GM18861 (cell line): ENCODE data around the gene POLR2I.
"Not testable (repeated sequence)": the region's sequence is repeated elsewhere in the genome, so short reads cannot be mapped to it uniquely, and the experiment has no call there.

Source experiments
- ATAC-seq: cut with Tn5 transposase; IDR thresholded peaks from one replicate; pipeline ENCODE4 v1.9.1; 2021; ENCODE audit not compliant: unreplicated experiment

The POLR2I gene

DNA sequence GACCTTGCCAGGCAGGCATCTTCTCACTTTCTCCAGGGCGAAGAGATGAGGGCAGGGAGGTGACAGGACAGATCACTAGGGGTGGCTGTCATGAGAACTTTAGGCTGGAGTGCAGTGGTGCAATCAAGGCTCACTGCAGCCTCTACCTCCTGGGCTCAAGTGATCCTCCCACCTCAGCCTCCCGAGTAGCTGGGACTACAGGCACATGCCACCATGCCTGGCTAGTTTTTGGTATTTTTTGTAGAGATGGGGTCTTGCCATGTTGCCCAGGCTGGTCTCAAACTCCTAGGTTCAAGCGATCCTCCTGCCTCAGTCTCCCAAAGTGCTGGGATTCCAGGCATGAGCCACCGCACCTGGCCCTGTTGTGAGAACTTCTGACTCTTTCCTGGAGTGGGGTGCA, 20.2 kb upstream of the POLR2I start:
- ATAC-seq = not testable (repeated sequence)

GRCh38 chr19:36131221-36131620, 16.5 kb upstream of the POLR2I start:
- not testable (repeated sequence) for ATAC-seq

- ATAC-seq = no peak
These were observed 13.7 kb upstream of the POLR2I start for GRCh38 chr19:36128392-36128736.

- ATAC-seq = no peak
These were observed 10.9 kb upstream of the POLR2I start for GRCh38 chr19:36125557-36125956.

- ATAC-seq = no peak
These were observed 6.9 kb upstream of the POLR2I start for GRCh38 chr19:36121486-36122124.

DNA sequence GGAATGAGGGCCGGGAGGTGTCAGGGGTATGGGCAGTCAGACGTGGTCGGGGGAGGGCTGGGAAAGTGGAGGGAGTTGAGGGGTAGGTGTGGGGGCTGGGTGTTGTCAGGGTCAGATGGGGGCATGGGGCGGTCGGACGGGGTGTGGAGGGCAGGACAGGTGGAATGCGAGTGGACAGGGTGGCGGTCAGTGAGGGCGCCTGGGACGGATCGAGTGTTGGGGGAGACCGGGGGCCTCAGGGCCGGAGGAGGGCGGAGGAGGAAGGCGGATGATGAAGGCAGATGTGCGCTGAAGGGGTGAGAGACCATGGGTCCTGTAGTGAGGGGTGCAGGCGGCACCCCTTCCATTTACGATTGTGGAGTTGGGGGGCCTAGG, 6.3 kb upstream of the POLR2I start:
- ATAC-seq = no peak

DNA sequence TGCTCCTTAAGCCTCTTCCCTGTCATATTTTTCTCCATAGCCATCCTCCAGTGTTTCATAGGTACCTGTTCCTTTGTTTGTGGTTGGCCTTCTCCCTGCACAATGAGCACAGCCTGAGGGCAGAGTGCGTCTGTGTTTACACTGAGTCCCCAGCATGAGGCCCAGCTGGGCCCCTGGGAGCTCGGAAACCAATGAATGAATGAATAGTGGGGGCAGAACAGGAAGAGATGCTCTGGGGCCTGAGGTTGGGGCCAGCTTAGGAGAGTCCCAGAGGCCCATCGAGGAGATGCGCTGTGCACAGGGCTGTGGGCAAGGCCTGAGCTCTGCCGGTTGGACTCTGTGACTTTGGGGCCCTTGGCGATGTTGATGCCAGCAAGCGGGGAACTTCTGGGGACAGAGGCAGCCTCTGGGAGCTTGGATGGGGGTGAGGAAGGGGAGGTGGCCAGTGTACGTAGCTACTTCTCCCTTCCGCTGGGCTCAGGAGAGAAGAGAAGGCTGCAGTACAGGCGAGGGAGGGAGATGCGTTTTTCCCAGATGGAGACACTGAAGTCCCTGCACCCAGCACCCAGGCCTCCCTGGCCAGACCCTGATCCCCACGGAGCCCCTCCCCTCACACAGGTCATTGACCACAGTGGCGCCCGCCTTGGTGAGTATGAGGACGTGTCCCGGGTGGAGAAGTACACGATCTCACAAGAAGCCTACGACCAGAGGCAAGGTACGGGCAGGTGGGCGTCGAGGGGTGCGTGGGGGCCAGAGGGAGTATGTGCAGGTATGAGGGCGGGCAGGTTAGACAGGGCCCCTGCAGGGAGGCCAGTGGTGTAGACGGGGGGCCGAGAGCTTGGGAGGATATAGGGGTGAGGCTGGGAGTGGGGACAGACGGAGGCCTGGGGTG, 5.7 kb upstream of the POLR2I start:
- ATAC-seq = no peak

DNA sequence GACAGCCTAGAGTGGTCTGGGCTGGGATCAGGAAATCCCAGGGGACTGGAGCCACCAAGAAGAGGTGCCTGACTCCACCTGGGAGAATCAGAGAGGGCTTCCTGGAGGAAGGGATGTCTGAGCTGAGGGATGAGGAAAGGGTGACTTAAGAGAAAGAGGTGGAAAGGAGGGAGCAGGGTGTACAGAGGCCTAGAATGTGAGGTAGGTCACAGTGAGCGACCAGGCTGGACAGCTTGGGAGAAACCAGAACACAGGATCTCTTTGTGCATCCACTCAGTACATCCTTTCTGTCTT, 1.6 kb upstream of the POLR2I start:
- no peak for ATAC-seq

- ATAC-seq = no peak
These were observed 1.0 kb upstream of the POLR2I start, which contains the start of gene TBCB for GRCh38 chr19:36115453-36116343. Gene TBCB (plus strand): TSS chr19:36115468. CDS start chr19:36115561, 93 bp downstream.

GRCh38 chr19:36113894-36114720, 568 bp downstream of the POLR2I start:
- ATAC-seq = no peak

GRCh38 chr19:36113425-36113824, 1.2 kb downstream of the POLR2I start:
- no peak for ATAC-seq

DNA sequence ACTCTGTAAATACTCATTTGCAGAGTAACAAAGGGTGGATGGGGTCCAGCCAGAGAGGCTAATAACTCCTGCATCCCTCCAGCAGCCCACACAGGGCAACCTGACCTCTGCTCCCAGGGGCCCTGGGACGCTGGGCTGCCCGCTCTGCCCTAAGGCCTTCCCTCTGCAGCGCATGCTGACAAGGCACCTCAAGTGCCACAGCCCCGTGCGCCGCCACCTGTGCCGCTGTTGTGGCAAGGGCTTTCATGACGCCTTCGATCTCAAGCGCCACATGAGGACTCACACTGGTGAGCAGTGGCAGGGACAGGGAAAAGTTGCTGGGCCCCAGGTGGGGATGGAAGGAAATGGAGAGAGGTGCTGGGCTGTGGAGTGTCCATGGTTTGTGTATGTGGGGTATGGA, 2.0 kb downstream of the POLR2I start:
- no peak for ATAC-seq

DNA sequence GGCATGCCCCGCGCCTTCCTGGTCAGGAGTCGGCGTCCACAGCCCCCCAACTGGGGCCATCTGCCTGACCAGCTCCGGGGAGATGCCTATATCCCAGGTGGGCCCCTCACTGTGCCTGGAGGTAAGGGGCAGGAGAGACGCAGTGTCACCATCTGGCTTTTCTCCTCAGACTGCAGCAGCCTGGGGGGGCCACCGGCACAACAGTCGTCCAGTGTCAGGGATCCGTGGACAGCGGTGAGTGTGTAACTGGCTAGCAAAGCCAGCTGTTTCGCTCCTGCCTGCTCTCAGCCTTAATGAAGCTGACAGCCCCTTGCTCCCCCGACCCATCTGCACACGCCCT, 3.5 kb downstream of the POLR2I start:
- ATAC-seq = no peak

- no peak for ATAC-seq
These were observed 4.0 kb downstream of the POLR2I start, which contains the start of gene OVOL3 for GRCh38 chr19:36110487-36111199. Gene OVOL3 (plus strand): TSS chr19:36111143. CDS start chr19:36111203, 60 bp downstream.

GRCh38 chr19:36108684-36109083, 6.0 kb downstream of the POLR2I start:
- ATAC-seq = no peak

- no peak for ATAC-seq
These were observed 7.7 kb downstream of the POLR2I start for GRCh38 chr19:36106991-36107390.

DNA sequence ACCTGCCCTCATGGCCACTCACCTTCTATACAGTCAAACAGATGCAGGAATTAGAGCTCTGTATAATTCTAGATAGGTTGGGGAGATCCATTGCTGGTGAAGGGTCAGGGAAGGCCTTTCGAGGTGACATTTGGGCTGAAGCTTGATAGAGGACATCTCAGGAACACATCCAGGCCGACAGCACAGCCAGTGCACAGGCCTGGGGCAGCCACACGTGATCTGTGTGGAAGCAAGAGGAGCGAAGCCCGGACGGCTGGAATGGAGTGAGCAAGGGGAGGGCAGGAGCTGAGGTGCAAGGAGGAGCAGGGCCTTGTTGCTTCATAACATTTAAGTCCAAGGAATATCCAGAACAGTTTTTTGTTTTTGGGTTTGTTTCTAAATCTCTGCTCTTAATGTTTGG, 8.2 kb downstream of the POLR2I start:
- no peak for ATAC-seq

- ATAC-seq = no peak
These were observed 10.7 kb downstream of the POLR2I start for GRCh38 chr19:36103842-36104552.

DNA sequence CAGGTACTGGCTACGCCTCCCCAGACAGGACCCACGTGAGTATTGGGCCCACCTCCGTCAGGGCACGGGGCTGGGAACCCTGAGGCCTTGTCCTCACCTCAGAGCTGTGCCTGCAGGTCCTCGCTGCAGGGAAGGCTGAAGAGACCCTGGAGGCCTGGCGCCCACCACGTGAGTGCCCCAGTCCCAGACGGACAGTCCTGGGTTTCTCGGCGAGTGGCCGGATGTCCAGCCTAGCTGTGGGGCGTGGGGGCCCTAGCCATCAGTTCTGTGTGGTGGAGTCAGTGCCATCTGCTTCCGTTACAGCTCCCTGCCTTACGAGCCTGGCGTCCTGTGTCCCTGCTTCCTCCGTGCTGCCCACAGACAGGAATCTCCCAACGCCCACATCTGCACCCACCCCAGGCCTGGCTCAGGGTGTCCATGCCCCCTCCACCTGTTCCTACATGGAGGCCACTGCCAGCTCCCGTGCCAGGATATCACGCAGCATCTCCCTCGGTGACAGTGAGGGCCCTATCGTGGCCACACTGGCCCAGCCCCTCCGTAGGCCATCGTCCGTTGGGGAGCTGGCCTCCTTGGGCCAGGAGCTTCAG, 11.5 kb downstream of the POLR2I start:
- ATAC-seq = no peak
